ENCODE results near the gene LRRC18. TPM values are rescaled to one million over a fixed set of nuclear protein-coding genes. Genes with fewer than 3 reads are reported as not detected.

Gene LRRC18
- total and polyA plus RNA-seq, 10 of the 15 experiments (the other 5 are each of a cell fraction or from before 2014, with no cell fraction given): 0.16 to 0.47 (median 0.24) TPM; not detected in 6

DNA sequence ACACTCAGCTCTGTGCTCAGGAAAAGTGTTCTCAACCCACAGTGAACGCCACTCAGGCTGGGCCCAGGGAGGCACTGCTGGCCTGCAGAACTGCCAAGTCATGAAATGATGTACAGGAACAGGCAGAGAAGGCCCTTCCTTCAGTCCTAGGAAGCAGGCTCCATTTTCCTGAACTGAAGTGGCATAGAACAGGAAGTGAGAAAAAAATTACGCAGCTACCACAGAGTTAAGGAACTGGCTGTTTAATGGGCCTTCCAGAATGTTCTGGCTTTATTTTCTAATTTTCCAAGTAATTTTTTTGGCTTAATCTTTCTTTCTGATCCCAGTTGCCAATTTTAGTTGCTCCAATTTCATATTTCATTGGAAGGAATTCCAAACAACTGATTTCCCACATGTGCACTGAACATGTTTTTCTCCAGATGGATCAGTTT lies 39.3 kb downstream of the LRRC18 start:
- SMC1A ChIA-PET (ENCODE audit: uncharacterized antibody, unreplicated experiment): no interaction called here
- no peak for ATAC-seq
- 70% methylated on average over 2 of the region's 2 CpGs for WGBS (ENCODE audit: insufficient coverage, insufficient replicate concordance, low lambda C conversion rate, missing lambda C conversion rate)
- POLR2A ChIA-PET: no interaction called here
- in situ Hi-C loops (cut with MboI) (no loop called here), intact Hi-C loops (cut with micrococcal nuclease; ENCODE audit: unreplicated experiment) (no loop called here)
- CTCF ChIA-PET: no interaction called here
- no peaks in the 10 kb centered on the region for H3K9me3 ChIP-seq (replicated peaks; ENCODE audit: control insufficient read depth, insufficient read depth, low read length)
- TF ChIP-seq SPI1 (IDR thresholded peaks at IDR 0.05; ENCODE audit: borderline replicate concordance, insufficient read depth, low read depth, low read length) (0 out of 2 replicates have a peak, but pooled peaks have one; percentile 28), GABPA (IDR thresholded peaks at IDR 0.05; ENCODE audit: low read depth) (no peak)
- H3K4me1 ChIP-seq (ENCODE audit: control insufficient read depth, insufficient read depth, low read length): no peaks in the 10 kb centered on the region
- H3K79me2 ChIP-seq (ENCODE audit: control insufficient read depth, insufficient read depth, low read length): no peaks in the 10 kb centered on the region
- no peaks in the 10 kb centered on the region for H3K27me3 ChIP-seq (replicated peaks in 1 of 2; ENCODE audit: control insufficient read depth in 2 of 2, insufficient read depth in 2 of 2, low read length in 1 of 2)
- H3K4me2 ChIP-seq (ENCODE audit: control insufficient read depth, insufficient read depth): no peak overlapping the region
- peaks cover 23 to 27% of the 10 kb centered on the region in 2 experiments for H3K36me3 ChIP-seq (ENCODE audit: control insufficient read depth in 2 of 2, insufficient read depth in 2 of 2, low read length in 1 of 2)
- no peak overlapping the region for H2AFZ ChIP-seq (ENCODE audit: control insufficient read depth, low read depth, low read length)
- no peaks in the 10 kb centered on the region for H4K20me1 ChIP-seq (ENCODE audit: control insufficient read depth, insufficient read depth)
- DNase-seq (ENCODE audit: low read depth, low spot score): no peak
- no peak for FAIRE-seq
- H3K27ac ChIP-seq (ENCODE audit: control insufficient read depth, insufficient read depth): no peak overlapping the region
- no TSS peak for BruUV-seq (replicated peaks)
- no peak overlapping the region for H3K9ac ChIP-seq (ENCODE audit: control insufficient read depth, insufficient read depth, low read length)
- RAD21 ChIA-PET (ENCODE audit: unreplicated experiment): no interaction called here
- H3K4me3 ChIP-seq: no peak overlapping the region

GRCh38 chr10:48899781-48900180 lies 39.9 kb downstream of the LRRC18 start:
- POLR2A ChIA-PET: no interaction called here
- intact Hi-C loops (cut with micrococcal nuclease; ENCODE audit: unreplicated experiment): no loop called here
- WGBS (ENCODE audit: insufficient coverage, insufficient replicate concordance, low lambda C conversion rate, missing lambda C conversion rate): 82% methylated on average over 8 of the region's 8 CpGs
- H2AFZ ChIP-seq (ENCODE audit: control insufficient read depth, low read depth, low read length): no peak overlapping the region
- H3K4me2 ChIP-seq (ENCODE audit: control insufficient read depth, insufficient read depth): no peak overlapping the region
- H4K20me1 ChIP-seq (ENCODE audit: control insufficient read depth, insufficient read depth): no peaks in the 10 kb centered on the region
- RAD21 ChIA-PET (ENCODE audit: unreplicated experiment): no interaction called here
- H3K27ac ChIP-seq (ENCODE audit: control insufficient read depth, insufficient read depth): no peak overlapping the region
- ATAC-seq: no peak
- no peaks in the 10 kb centered on the region for H3K9me3 ChIP-seq (replicated peaks; ENCODE audit: control insufficient read depth, insufficient read depth, low read length)
- no TSS peak for BruUV-seq (replicated peaks)
- no peak for FAIRE-seq
- CTCF ChIA-PET: no interaction called here
- SMC1A ChIA-PET (ENCODE audit: uncharacterized antibody, unreplicated experiment): no interaction called here
- in situ Hi-C loops (cut with MboI): no loop called here
- no peaks in the 10 kb centered on the region for H3K27me3 ChIP-seq (replicated peaks in 1 of 2; ENCODE audit: control insufficient read depth in 2 of 2, insufficient read depth in 2 of 2, low read length in 1 of 2)
- no peak for DNase-seq (ENCODE audit: low read depth, low spot score)
- H3K36me3 ChIP-seq (ENCODE audit: control insufficient read depth in 2 of 2, insufficient read depth in 2 of 2, low read length in 1 of 2): peaks cover 23 to 30% of the 10 kb centered on the region in 2 experiments
- H3K79me2 ChIP-seq (ENCODE audit: control insufficient read depth, insufficient read depth, low read length): no peaks in the 10 kb centered on the region
- no peak overlapping the region for H3K9ac ChIP-seq (ENCODE audit: control insufficient read depth, insufficient read depth, low read length)
- no peaks in the 10 kb centered on the region for H3K4me1 ChIP-seq (ENCODE audit: control insufficient read depth, insufficient read depth, low read length)
- no peak overlapping the region for H3K4me3 ChIP-seq
- no peak for TF ChIP-seq SRF (IDR thresholded peaks at IDR 0.05; ENCODE audit: low read depth in 2 of 2, low read length in 2 of 2)
- no peak for TF ChIP-seq CUX1 (IDR thresholded peaks at IDR 0.05; ENCODE audit: insufficient replicate concordance, low read depth, low read length)
- TF ChIP-seq RFX5 (IDR thresholded peaks at IDR 0.05; ENCODE audit: low read depth, low read length): no peak
- TF ChIP-seq MEF2A (IDR thresholded peaks at IDR 0.05; ENCODE audit: insufficient read depth, low read depth, low read length): no peak
- no peak for TF ChIP-seq CHD1 (IDR thresholded peaks at IDR 0.05; ENCODE audit: low read depth, low read length)
- no peak for TF ChIP-seq RAD21 (IDR thresholded peaks at IDR 0.05; ENCODE audit: insufficient read depth, low read depth, low read length)
- TF ChIP-seq POLR2A (IDR thresholded peaks at IDR 0.05; ENCODE audit: low read depth, low read length): no peak
- TF ChIP-seq HDGF (IDR thresholded peaks at IDR 0.05): no peak
- no peak for TF ChIP-seq BACH1 (IDR thresholded peaks at IDR 0.05; ENCODE audit: borderline replicate concordance)
- TF ChIP-seq, protein P1, sequence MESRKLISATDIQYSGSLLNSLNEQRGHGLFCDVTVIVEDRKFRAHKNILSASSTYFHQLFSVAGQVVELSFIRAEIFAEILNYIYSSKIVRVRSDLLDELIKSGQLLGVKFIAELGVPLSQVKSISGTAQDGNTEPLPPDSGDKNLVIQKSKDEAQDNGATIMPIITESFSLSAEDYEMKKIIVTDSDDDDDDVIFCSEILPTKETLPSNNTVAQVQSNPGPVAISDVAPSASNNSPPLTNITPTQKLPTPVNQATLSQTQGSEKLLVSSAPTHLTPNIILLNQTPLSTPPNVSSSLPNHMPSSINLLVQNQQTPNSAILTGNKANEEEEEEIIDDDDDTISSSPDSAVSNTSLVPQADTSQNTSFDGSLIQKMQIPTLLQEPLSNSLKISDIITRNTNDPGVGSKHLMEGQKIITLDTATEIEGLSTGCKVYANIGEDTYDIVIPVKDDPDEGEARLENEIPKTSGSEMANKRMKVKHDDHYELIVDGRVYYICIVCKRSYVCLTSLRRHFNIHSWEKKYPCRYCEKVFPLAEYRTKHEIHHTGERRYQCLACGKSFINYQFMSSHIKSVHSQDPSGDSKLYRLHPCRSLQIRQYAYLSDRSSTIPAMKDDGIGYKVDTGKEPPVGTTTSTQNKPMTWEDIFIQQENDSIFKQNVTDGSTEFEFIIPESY (IDR thresholded peaks at IDR 0.05): no peak
